GM12865 (cell line): Measurements from ENCODE around the gene DGCR2.

Source experiments
- DNase-seq: peaks from one replicate; pipeline ENCODE4 v3.0.0; 2010; ENCODE audit warnings: low read depth
- H3K4me3 ChIP-seq: 2 replicates; pipeline ENCODE4 v1.5.1; 2011; ENCODE audit warnings: mild to moderate bottlenecking, low read depth, low read length, control low read depth
- CTCF ChIP-seq: IDR thresholded peaks from 2 replicates; pipeline ENCODE4 v1.5.1; 2011; ENCODE audit warnings: low read length, control low read depth, low read depth, inconsistent platforms; ENCODE audit not compliant: insufficient read depth; ENCODE audit errors: missing control alignments

The DGCR2 gene

GRCh38 chr22:19125474-19126308, 3.5 kb upstream of the DGCR2 start:
- no peak for TF ChIP-seq CTCF
- DNase-seq = no peak
- H3K4me3 ChIP-seq = no peak overlapping the region

GRCh38 chr22:19125011-19125410, 2.8 kb upstream of the DGCR2 start:
- no peak overlapping the region for H3K4me3 ChIP-seq

GRCh38 chr22:19124377-19124776, 2.2 kb upstream of the DGCR2 start:
- no peak for DNase-seq
- TF ChIP-seq CTCF = no peak
- H3K4me3 ChIP-seq = no peak overlapping the region

More at GRCh38 chr22:19125011-19125410, 2.8 kb upstream of the DGCR2 start:
- no peak for DNase-seq
- TF ChIP-seq CTCF = no peak

DNA sequence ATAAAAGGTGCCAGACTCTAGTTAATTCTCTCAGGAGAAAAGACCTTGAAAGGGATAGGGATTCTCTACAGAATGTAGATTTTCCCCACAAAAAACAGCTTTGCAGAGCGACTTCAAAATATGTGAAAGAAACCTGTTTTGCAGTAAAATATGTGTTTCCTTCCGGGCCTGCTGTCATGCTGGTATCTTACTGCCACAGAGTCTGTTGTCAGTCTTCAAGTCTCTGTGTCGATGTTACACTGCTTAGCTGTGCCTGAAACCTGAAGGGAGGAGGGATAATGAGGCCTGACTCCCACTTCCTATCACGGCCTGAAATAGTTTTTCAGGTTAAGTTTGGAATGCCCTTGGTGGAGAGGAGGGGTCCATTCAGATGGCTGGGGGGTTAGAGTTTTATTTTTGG, 1.7 kb upstream of the DGCR2 start:
- no peak overlapping the region for H3K4me3 ChIP-seq
- DNase-seq = no peak
- no peak for TF ChIP-seq CTCF

DNA sequence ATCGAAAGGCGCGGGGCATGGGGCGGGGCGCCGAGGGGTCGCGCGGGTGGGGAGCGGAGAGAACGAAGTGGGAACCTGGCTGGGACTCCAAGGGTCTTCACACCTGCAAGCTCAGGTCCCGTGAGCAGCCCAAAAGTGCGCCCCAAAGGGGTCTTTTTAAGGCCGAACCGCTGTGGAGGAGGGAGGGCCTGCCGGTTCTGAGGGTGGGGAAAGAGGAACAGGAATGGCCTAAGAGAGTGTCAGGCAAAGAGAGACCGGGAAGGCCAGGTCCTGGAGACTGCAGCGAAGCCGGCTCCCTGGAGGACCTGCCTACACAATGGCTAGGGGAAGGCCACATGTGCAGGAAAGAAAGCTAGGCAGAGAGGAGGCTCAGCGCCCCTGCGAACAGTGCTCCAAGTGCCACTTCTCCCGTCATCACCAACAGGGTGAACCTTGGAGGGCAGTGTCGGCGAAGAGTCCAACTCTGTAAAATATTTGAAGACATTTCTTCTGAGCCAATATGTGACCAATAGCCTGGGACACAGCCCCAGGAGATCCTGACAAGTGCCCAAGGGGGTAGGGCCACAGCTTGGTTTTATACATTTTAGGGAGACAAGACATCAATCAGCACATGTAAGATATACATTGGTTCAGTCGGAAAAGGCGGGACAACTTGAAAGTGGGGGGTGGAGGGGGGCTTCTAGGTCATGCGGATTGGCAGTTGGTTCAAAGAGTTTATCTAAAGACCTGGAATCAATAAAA, 710 bp upstream of the DGCR2 start:
- no peak for DNase-seq
- peak overlapping the region; percentile 36 for H3K4me3 ChIP-seq
- no peak for TF ChIP-seq CTCF

DNA sequence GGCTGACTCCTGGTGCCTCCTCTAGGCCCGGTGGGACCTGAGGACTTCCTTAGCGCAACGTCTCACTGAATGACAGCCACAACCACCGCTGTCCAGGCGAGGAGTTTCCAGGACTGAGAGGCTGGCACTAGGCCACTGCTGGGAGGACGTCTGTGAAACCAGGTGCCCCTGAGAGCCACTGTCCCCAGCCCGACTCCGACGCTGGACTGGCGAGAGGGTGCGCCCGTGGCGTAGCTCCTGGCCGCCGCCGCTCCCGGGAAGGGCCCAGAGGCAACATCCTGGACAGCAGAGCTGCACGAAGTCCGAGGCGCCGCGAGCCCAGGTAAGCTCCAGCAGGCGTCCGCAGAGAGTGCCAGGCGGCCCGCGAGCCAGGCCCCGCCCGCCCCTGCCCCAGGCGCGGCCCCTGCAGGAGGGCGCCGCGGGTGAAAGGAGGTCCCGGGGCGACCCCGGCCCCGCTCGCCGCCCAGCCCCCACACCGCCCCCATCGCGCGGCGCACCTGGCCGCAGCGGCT, 525 bp downstream of the DGCR2 start:
- peak; percentile 53 for DNase-seq
- peak overlapping the region; percentile 84 for H3K4me3 ChIP-seq

More for the DNA sequence above, 525 bp downstream of the DGCR2 start:
- TF ChIP-seq CTCF = no peak
